ENCODE results near the gene CTNND2. TPM values are rescaled to one million over a fixed set of nuclear protein-coding genes. Genes with fewer than 3 reads are reported as not detected.

The CTNND2 gene
- total and polyA plus RNA-seq, 10 of the 15 experiments (the other 5 are each of a cell fraction or from before 2014, with no cell fraction given) = 0.02 to 0.16 (median 0.04) TPM; not detected in 7

DNA sequence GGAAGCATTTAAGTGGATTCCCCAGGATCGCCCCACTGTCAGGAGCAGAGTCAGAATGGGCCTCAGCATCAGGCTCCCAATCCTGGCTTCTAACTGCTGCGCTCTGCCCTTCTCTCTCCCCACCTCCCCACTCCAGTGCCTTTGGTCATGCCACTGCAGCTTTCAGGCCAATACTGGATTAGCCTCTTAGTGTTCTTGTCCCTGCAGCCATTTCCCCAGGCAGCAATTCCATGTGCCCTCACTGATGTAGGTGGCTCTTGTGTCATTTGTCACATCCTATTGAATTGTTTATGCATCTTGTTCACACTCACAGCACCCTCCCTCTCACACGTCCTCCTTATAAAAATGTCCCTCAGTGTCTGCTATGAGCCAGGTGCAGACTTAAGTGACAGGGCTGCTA lies 599.0 kb downstream of the CTNND2 start:
- TF ChIP-seq RAD51 (IDR thresholded peaks at IDR 0.05) (no peak), IKZF1 (conservative IDR thresholded peaks at IDR 0.05) (no peak), SRF (IDR thresholded peaks at IDR 0.05; ENCODE audit: low read depth in 2 of 2, low read length in 2 of 2) (no peak), FOXK2 (IDR thresholded peaks at IDR 0.05) (no peak), NR2C1 (IDR thresholded peaks at IDR 0.05) (no peak), EP300 (IDR thresholded peaks at IDR 0.05; ENCODE audit: borderline replicate concordance in 1 of 2, control insufficient read depth in 1 of 2, low read depth in 2 of 2, low read length in 2 of 2) (no peak), GATAD2B (conservative IDR thresholded peaks at IDR 0.05; ENCODE audit: low read depth) (no peak), ZBTB11 (CRISPR knock-in tag; IDR thresholded peaks at IDR 0.05) (no peak), MEF2B (IDR thresholded peaks at IDR 0.05; ENCODE audit: partially characterized antibody, poor library complexity, severe bottlenecking) (no peak), MLLT1 (IDR thresholded peaks at IDR 0.05) (no peak), SREBF1 (IDR thresholded peaks at IDR 0.05; ENCODE audit: low read length) (no peak), NFYA (IDR thresholded peaks at IDR 0.05; ENCODE audit: borderline replicate concordance, low read depth, low read length) (no peak)
- TF ChIP-seq, protein P1, sequence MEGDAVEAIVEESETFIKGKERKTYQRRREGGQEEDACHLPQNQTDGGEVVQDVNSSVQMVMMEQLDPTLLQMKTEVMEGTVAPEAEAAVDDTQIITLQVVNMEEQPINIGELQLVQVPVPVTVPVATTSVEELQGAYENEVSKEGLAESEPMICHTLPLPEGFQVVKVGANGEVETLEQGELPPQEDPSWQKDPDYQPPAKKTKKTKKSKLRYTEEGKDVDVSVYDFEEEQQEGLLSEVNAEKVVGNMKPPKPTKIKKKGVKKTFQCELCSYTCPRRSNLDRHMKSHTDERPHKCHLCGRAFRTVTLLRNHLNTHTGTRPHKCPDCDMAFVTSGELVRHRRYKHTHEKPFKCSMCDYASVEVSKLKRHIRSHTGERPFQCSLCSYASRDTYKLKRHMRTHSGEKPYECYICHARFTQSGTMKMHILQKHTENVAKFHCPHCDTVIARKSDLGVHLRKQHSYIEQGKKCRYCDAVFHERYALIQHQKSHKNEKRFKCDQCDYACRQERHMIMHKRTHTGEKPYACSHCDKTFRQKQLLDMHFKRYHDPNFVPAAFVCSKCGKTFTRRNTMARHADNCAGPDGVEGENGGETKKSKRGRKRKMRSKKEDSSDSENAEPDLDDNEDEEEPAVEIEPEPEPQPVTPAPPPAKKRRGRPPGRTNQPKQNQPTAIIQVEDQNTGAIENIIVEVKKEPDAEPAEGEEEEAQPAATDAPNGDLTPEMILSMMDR (IDR thresholded peaks at IDR 0.05 in 2 of 3, conservative IDR thresholded peaks at IDR 0.05 in 1 of 3; ENCODE audit: control insufficient read depth in 2 of 3, extremely low read depth in 1 of 3, insufficient read depth in 1 of 3, low read depth in 3 of 3, low read length in 3 of 3) = no peak
- BruUV-seq (replicated peaks) = no TSS peak
- DNase-seq (ENCODE audit: low read depth, low spot score) (no peak), FAIRE-seq (no peak), ATAC-seq (no peak)
- no peak overlapping the region for H3K9ac ChIP-seq (ENCODE audit: control insufficient read depth, insufficient read depth, low read length)
- POLR2A ChIA-PET = no interaction called here
- no peaks in the 10 kb centered on the region for H3K9me3 ChIP-seq (replicated peaks; ENCODE audit: control insufficient read depth, insufficient read depth, low read length)
- intact Hi-C loops (cut with micrococcal nuclease; ENCODE audit: unreplicated experiment) = no loop called here
- SMC1A ChIA-PET (ENCODE audit: uncharacterized antibody, unreplicated experiment) = no interaction called here
- CTCF ChIA-PET = no interaction called here
- H3K4me1 ChIP-seq (ENCODE audit: control insufficient read depth, insufficient read depth, low read length) = no peaks in the 10 kb centered on the region
- H3K36me3 ChIP-seq (ENCODE audit: control insufficient read depth in 2 of 2, insufficient read depth in 2 of 2, low read length in 1 of 2) = no peaks in the 10 kb centered on the region
- no peaks in the 10 kb centered on the region for H3K79me2 ChIP-seq (ENCODE audit: control insufficient read depth, insufficient read depth, low read length)
- in situ Hi-C loops (cut with MboI) = no loop called here
- H3K27ac ChIP-seq (ENCODE audit: control insufficient read depth, insufficient read depth) = no peak overlapping the region
- RAD21 ChIA-PET (ENCODE audit: unreplicated experiment) = no interaction called here
- H2AFZ ChIP-seq (ENCODE audit: control insufficient read depth, low read depth, low read length) = no peak overlapping the region
- WGBS (ENCODE audit: insufficient coverage, insufficient replicate concordance, low lambda C conversion rate, missing lambda C conversion rate) = 16% methylated on average over 3 of the region's 3 CpGs
- H3K4me3 ChIP-seq = no peak overlapping the region
- H3K27me3 ChIP-seq (replicated peaks in 1 of 2; ENCODE audit: control insufficient read depth in 2 of 2, insufficient read depth in 2 of 2, low read length in 1 of 2) = peaks cover 0 to 3% of the 10 kb centered on the region in 2 experiments; a peak in 1 of 4 replicates
- no peak overlapping the region for H3K4me2 ChIP-seq (ENCODE audit: control insufficient read depth, insufficient read depth)
- H4K20me1 ChIP-seq (ENCODE audit: control insufficient read depth, insufficient read depth) = no peaks in the 10 kb centered on the region

All from GM12878 (cell line).